Right hindlimb (tissue), 1 donor: Measurements from ENCODE around the gene TMEM143.
A peak's percentile ranks its signal among the peaks of the same experiment; 100 is the strongest.

Source experiments
- DNase-seq: peaks from one replicate; pipeline ENCODE4 v3.0.0-alpha.2; 2018

The TMEM143 gene

DNA sequence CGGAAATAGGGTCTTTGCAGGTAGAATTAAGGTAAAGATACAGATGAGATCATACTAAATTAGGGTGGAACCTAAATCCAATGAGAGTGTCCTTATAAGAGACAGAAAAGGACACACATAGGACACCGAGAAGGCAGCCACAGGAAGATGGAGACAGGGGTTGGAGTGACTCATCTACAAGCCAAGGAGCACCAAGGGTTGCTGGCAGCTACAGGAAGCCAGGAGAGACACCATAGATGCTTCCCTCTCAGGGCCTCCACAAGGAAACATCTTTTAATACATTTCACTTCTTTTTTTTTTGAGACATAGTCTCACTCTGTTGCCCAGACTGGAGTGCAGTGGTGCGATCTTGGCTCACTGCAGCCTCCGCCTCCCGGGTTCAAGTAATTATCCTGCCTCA is 10.1 kb downstream of the TMEM143 start:
- DNase-seq, result no peak

DNA sequence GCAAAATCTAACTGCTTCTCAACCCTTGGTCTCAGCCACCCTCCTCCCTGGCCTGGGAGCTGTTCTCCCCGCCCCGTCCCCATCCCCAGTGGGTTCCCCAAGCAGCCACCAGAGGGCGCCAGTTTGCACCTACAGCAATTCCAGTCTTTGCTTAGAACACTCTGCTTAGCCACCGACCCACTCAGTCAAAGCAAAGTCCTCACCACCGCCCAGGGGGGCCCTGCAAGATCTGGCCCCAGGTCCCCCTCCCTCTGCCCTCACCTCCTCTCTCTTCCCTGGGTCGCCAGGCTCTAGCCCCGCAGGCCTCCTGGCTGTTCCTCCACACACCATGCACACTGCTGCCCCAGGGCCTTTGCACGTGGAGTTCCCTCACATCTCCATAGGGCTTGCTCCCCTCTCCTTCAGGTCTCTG is 12.4 kb downstream of the TMEM143 start:
- peak; percentile 65 for DNase-seq

DNA sequence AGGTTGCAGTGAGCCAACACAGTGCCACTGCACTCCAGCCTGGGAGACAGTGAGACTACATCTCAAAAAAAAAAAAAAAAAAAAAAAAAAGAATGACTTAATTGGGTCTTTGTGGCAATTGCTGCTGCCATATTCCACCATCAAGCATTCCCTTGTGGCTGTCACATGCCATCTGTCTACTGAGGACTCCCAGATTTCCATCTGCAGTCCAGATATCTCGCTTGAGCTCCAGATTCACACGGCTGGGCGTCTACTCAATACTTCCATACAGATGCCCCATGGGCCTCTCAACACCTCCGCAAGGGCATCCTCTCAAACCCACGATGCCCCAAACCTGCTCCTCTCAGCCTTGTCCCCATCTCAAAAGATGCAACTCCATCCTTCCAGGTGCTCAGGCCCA is 12.9 kb downstream of the TMEM143 start:
- DNase-seq, result no peak

DNA sequence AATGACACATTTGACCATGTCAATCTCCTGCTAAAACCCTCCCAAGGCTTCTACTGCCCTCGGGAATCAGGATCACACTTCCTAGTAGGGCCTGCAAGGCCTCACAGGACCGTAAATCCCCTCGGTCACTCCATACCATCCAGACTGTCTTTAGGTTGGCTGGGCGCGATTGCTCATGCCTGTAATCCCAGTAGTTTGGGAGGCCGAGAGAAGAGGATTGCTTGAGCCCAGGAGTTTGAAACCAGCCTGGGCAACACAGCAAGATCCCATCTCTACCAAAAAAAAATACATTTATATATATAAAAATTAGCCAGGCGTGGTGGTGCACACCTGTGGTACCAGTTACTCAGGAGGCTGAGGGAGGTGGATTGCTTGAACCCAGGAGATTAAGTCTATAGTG is 15.0 kb downstream of the TMEM143 start:
- DNase-seq, result no peak

DNA sequence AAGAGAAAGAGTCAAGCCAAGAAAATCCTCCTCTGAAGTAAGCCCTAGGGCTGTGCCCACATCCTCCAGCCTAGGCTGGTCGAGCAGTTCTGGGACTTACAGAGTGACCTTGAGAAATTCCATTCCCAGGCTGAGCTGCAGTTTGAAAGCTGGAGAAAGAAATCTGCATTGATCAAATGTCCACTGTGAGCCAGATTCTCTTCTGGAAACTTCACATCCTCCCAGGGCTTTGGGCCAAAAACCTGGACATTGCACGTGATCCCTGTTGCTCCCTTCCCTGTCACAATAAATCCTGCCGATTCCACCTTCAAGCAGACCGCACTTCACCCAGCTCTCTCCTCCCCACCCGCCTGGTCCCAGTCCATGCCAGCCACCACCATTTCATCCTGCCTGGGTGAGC is 15.7 kb downstream of the TMEM143 start:
- no peak for DNase-seq

DNA sequence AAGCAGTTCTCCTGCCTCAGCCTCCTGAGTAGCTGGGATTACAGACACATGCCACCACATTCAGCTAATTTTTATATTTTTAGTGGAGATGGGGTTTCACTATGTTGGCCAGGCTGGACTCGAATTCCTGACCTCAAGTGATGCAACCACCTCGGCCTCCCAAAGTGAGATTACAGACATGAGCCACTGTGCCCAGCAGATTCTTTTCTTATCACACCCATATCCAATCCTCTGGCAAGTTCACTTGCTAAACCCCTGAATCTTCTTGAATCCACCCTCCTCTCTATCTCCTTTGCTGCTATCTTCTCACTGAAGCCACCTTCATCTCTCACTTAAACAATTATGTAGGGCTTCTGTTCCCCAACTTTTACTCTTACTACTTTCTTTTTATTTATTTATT is 17.5 kb downstream of the TMEM143 start:
- no peak for DNase-seq

DNA sequence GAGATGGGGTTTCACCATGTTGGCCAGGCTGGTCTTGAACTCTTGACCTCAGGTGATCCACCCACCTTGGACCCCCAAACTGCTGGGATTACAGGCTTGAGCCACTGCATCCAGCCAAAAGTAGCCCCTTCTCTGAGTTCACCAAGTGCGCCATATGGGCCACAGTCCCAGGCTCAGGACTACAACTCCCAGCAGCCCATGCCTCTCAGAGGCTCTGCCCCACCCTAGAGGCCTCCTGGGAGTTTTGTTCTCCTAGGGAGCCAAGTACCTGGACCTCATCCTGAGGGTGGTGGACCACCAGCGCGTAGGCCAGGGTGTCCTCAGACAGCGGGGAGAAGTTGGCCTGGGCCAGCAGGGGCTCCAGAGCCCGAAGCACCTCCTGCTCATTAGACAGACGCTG is 18.8 kb downstream of the TMEM143 start:
- no peak for DNase-seq

DNA sequence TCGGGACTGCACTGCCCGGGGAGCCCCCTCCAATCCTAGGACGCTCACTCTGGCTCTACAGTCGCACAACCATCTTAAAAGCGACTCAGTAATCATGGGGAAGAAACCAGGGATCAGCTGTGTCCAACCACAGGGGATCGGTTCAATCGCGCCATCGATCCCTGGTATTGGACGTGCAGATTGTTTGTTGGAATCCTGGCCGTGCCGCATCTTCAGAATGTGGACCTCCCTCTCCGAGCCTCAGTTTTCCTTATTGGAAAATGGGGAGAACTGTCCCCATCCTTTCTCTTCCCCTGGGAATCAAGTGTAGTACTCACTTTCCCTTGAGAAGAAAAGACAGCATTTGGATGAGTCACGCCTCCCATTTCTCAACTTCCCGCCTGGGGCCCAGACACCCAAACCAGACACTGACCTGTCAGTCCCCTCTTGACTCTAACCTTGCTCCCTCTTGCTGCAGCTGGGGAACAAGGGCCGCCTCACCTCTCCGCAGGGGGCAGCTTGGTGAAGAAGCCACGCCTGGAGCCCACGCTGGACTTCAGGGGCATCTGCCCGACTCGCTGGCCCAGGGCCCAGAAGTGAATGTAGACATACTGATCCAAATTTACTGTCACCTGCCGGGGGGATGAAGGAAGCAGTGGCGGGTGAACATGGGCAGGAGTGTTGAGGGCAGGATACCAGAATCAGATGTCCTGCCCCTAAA is 20.7 kb downstream of the TMEM143 start:
- no peak for DNase-seq

DNA sequence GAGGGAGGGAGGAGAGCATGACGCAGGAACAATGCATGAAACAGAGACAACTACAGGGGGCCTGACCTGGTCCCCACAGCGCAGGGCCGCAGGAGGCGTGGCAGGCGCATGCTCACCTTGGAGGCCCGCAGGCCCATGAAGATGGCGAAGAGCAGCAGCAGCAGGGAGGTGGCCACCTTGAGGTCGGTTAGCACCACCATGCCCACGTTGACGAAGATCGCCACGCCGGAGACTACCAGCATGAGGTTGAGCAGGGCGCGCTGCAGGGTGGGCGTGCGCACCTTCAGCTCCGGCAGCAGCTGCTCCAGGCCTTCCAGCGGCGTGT is 21.4 kb downstream of the TMEM143 start:
- no peak for DNase-seq

DNA sequence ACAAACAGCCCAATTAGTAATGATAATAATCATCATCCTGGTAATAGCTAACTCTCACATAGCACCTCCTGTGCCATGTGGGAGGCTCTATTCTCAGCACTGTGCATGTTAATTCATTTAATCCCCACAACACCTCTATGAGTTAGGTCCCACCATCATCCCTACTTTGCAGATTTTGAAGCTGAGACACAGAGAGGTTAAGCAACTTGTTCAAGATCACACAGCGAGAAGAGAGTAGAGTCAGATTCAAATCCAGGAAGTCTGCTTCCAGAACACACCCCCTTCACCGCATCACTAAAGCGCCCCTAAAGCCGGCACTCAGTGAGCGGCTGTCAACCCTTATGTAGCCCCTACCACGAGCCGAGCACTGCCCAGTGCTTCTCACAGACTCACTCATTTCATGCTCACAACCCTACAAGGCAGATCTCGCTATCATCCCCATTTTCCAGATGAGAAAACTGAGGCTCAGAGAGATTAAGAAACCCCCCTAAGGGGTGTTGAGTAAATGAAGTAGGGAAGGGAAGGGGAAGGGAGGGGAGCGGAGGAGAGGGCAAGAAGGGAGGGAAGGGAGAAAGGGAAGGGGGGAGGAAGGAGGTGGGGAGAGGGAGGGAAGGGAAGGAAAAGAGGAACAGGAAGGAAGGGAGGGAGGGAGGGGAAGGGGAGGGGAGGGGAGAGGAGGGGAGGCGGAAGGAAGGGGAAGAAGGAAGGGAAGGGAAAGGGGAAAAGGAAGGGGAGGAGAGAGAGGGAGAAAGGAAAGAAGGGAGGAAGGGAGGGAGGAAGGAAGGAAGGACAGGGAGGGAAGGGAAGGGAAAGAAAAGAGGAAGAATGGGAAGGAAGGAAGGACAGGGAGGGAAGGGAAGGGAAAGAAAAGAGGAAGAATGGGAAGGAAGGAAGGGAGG is 22.0 kb downstream of the TMEM143 start:
- no peak for DNase-seq

DNA sequence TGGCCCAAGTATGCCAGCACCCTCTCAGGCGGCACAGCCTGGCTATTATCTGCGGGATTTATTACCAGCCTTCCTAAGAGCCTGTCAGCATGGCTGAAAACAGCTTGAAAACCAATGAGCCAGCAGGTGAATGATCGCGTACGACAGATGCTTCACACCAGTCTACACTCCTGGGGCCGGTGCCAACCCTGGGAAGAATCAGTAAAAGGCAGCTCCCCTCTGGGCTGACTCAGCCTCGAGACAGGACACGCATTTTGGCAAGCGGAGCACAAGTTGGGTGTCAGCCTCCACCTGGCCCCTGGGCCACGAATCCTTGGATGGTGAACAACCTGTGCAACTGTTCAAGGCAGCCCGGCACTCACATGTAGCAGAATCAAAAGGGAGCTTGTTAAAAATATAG is 22.7 kb downstream of the TMEM143 start:
- DNase-seq, result no peak

DNA sequence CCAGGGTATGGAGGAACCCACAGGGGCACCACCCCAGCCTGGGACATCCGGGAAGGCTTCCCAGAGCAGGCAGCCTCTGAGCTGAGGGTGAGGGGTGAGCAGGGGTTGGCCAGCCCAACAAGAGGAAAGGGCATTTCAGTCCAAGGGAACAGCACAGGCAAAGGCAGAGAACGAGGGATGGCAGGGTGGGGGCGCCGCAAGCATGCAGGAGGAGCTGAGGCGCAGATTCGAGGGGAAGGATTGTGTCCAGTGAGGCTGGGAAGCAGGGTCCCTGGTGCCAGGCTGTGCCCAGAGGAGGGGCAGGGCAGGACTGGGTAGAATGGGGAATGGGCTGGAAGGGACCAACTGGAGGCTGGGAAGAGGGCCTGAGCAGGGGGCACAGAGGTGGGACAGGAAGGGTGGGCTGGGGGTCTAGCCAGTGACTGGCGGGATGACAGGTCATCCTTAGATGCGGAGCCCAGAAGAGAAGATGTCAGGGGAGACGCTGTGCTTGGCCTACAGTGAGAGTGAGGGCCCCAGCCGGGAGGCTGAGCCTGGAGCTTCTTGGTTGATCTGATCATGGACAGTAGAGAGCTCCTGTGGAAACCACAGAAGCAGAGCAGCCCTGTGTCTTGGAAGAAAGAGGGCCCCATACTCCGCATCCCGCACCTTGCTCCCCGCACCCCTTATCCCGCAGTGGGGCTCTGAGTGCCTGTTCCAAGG is 24.8 kb downstream of the TMEM143 start:
- no peak for DNase-seq

DNA sequence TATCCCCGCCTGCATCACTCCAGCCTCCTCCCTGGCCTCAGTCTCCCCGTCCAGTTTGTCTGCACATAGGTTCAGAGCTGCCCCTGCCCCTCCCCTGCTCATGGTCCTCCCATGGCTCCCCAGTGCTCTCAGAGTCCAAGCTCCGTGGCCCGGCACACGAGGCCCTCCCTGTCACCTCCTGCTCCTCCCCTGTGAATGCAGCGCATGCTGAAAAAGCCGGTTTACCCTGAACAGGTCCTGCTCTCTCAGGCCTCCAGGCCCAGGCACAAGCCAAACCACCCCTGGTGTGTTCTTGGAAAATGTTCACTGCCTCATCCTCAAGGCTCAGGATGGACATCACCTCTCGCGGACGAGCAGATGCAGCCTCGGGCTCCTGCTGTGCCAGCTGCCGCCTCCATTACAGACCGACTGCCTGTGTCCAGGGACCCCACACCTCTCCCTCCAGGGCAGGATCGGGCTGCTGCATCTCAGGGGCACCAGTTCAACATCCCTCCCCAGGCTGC is 25.4 kb downstream of the TMEM143 start:
- no peak for DNase-seq

DNA sequence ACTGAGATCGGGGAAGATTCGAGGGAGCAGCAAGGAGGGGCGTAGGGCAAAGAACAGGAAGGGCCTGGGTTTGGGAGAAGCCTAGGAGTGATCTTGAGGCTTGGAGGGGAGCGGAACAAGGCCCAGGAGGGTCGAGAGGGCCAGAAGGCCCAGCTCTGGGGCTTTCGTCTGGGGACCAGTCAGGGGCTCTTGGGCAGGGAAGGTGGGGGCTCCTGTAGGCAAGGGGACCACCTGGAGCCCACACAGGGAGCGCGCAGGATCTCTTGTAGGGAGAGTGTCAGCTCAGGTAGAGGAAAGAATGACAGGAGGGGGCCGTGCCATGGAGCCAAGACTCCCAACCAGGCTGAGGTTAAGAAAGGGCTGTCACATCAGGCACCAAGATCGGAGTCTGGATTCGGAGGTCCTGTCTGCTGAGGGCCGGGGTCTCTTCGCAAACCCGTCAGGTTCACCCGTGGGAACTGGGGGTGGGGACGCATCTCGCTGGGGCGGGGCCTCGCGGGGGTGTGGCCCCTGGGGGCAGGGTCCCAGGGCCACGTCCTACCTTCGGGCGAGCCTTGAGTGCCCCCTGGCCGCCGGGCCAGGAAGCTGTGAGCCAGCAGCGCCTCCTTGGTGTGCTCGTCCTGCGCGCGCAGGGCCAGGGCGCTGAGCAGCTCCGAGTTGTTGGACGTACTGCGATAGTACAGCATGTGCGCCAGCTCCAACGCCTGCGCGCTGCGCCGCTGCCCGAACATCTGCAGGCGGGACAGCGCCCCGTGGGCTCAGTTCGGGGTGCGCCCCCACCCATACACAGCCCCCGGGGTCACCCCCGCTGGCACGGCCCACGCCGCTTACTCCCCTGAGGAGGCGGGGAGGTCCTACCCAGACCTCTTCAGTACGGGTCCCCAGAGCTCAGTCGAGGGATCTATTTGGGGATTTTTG is 30.0 kb downstream of the TMEM143 start:
- DNase-seq, result peak; percentile 92

DNA sequence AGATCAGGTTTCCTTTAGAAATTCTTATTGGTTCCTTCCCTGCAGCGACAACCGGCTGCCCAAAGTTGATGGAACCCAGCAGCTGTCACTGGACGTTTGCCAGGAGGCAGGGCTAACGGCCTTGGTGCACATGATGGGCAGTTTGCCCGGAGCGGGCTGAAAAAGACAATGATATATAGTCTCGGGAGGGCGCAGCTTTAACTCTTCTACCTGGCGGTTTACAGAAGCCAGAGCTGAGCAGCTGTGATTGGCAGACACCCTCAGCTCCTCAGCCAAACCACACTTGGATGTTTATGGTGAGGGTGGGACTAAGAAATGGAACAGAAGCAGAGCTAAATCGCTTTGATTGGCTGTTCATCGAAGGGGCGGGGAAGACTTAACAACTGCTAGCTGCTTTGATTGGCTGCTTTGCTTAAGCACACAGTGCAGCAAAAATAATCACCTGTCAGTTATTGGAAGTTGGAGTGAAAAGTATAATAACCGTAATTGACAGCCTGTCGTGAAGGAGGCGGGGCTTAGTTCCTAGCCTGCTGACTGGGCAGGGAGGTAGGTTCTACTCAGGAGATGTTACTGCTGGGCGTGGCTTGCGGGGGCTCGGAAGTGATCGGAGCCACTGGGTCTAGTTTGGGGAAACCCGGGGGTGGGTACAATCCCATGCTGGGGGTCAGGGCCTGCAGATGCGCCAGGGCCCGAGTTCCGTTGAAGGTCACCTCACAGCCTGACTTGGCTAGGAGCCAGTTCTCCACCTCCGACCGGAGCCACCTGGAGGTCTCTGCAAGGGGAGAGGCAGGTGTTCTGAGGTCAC is 30.9 kb downstream of the TMEM143 start:
- peak; percentile 94 for DNase-seq

DNA sequence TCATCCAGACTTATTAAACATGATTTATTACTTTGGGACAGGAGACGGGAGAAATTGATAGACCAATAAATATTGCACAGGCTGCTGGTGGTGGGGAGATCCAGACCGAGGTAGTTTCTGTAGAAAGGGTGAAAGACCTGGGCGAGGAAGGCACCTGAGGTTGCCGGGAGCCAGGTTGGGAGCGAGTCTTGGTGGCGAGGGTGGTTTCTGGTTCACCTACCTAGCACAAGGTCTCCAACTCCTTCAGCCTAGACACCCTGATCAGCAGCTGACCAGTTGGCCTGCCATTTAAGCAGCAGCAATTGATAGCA is 31.4 kb downstream of the TMEM143 start:
- no peak for DNase-seq

DNA sequence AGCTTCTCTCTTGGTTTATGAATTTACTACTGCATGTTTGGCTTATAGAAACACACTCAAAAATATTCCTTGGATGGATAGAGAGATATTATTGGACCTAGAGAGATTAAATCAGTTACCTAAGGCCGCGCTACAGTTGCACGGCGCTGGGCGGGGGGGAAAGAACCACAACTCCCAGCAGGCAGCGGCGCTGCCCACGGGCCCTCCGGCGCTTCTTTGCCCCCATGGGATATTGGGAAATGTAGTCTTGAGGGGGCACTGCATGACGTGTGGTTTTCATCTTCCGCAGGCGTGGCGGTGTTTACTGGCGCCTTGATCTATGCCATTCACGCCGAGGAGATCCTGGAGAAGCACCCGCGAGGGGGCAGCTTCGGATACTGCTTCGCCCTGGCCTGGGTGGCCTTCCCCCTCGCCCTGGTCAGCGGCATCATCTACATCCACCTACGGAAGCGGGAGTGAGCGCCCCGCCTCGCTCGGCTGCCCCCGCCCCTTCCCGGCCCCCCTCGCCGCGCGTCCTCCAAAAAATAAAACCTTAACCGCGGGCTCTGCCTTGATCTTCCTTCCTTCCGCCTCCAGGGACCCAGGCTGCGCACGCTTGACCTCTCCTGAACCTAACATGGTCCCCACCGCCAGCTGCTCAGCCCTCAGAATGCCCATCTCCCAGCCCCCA is 33.6 kb downstream of the TMEM143 start:
- DNase-seq, result peak; percentile 71

DNA sequence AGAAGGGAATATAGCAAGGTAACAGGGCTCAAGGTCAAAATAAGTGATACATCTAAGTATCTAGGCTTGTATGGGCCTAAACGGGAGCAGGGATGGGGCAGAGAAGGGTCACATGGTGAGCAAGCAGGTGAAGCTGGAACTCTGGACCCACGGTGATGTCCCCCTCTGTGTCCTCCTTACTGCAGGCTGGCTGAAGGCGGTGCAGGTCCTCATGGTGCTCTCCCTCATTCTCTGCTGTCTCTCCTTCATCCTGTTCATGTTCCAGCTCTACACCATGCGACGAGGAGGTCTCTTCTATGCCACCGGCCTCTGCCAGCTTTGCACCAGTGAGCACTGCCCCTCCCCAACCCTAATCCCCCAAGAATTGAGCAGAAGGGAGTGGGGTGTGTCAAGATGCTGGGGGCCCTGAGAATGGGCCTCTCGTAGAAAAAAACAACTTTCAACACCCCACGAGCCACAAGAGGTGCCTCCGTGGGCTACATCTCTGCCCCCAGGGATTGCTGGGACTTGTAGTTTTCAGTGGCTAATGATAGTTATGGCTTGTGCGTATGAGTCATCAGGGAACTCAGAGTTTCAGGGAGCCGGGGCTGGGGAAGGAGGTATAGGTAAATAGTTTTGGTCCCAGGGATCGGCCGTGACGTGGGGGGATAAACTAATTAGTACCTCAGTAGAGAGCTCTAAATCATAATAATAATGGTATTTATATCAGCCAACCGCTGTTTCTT is 34.4 kb downstream of the TMEM143 start:
- DNase-seq, result peak; percentile 28

DNA sequence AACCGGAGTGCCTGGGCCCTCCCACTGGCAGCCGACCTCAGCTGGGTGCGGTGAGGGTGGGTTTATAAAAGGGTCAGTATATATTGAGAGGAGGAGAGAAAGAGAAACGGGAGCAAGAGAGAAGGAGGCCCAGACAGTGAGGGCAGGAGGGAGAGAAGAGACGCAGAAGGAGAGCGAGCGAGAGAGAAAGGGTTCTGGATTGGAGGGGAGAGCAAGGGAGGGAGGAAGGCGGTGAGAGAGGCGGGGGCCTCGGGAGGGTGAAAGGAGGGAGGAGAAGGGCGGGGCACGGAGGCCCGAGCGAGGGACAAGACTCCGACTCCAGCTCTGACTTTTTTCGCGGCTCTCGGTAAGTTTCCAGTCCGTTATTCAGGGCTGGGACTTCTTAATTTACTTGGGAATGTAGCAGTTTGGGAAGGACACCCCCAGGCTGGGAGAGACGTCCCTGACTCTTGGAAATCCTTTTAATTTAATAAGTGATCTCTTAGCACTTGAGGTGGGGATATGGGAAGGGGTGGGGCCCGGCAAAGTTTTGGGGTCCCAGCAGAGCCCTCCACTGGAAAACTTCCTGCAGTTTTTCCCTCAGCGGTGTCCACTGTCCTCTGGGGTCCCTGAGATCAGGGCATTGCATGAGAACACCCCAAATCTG is 38.4 kb downstream of the TMEM143 start, which contains the start of gene EMP3:
Gene EMP3, plus strand, starts transcription at position 288 of the 646 bp plus-strand sequence. CDS start 1,293 bp downstream, outside the sequence.
- peak; percentile 95 for DNase-seq
